ENCODE results near the gene LMO1. TPM values are rescaled to one million over a fixed set of nuclear protein-coding genes. Genes with fewer than 3 reads are reported as not detected.

Gene LMO1
- total and polyA plus RNA-seq, 10 of the 15 experiments (the other 5 are each of a cell fraction or from before 2014, with no cell fraction given): not detected

GRCh38 chr11:8228231-8228630 is 35.4 kb downstream of the LMO1 start:
- Histone ChIP-seq H3K36me3 (ENCODE audit: control insufficient read depth in 2 of 2, insufficient read depth in 2 of 2, low read length in 1 of 2) (no peaks in the 10 kb centered on the region), H3K4me2 (ENCODE audit: control insufficient read depth, insufficient read depth) (no peak overlapping the region), H3K27ac (ENCODE audit: control insufficient read depth, insufficient read depth) (no peak overlapping the region), H3K4me3 (no peak overlapping the region), H2AFZ (ENCODE audit: control insufficient read depth, low read depth, low read length) (no peak overlapping the region), H3K79me2 (ENCODE audit: control insufficient read depth, insufficient read depth, low read length) (no peaks in the 10 kb centered on the region), H3K9me3 (replicated peaks; ENCODE audit: control insufficient read depth, insufficient read depth, low read length) (no peaks in the 10 kb centered on the region), H3K27me3 (replicated peaks in 1 of 2; ENCODE audit: control insufficient read depth in 2 of 2, insufficient read depth in 2 of 2, low read length in 1 of 2) (no peaks in the 10 kb centered on the region), H4K20me1 (ENCODE audit: control insufficient read depth, insufficient read depth) (no peaks in the 10 kb centered on the region), H3K4me1 (ENCODE audit: control insufficient read depth, insufficient read depth, low read length) (no peaks in the 10 kb centered on the region; the same call in 1 of the 2 replicates), H3K9ac (ENCODE audit: control insufficient read depth, insufficient read depth, low read length) (no peak overlapping the region)
- ChIA-PET CTCF (interaction anchor here (0.6 to 3.8 kb wide), 8 partner anchors 8 to 376 kb away, joined by 3 to 26 read pairs (median 4); partner anchors contain the start of gene LMO1), SMC1A (ENCODE audit: uncharacterized antibody, unreplicated experiment) (interaction anchor here (0.8 to 3.6 kb wide), 3 partner anchors 13 to 337 kb away, joined by 3 to 29 read pairs (median 3); no protein-coding TSS in a partner anchor), RAD21 (ENCODE audit: unreplicated experiment) (interaction anchor here (0.8 to 3.3 kb wide), 2 partner anchors 35 to 339 kb away, joined by 3 to 19 read pairs; partner anchors contain the start of gene LMO1), POLR2A (no interaction called here)
- no peak for FAIRE-seq
- no TSS peak for BruUV-seq (replicated peaks)
- in situ Hi-C loops (cut with MboI): loop anchor here (5.0 kb wide), 1 partner anchor 339 kb away; no protein-coding TSS in a partner anchor
- TF ChIP-seq HCFC1 (IDR thresholded peaks at IDR 0.05; ENCODE audit: low read length): no peak
- no peak for TF ChIP-seq BACH1 (IDR thresholded peaks at IDR 0.05; ENCODE audit: borderline replicate concordance)
- TF ChIP-seq, protein P1, sequence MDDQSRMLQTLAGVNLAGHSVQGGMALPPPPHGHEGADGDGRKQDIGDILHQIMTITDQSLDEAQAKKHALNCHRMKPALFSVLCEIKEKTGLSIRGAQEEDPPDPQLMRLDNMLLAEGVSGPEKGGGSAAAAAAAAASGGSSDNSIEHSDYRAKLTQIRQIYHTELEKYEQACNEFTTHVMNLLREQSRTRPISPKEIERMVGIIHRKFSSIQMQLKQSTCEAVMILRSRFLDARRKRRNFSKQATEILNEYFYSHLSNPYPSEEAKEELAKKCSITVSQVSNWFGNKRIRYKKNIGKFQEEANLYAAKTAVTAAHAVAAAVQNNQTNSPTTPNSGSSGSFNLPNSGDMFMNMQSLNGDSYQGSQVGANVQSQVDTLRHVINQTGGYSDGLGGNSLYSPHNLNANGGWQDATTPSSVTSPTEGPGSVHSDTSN (IDR thresholded peaks at IDR 0.05; ENCODE audit: insufficient replicate concordance, low read depth, low read length): no peak
- TF ChIP-seq MEF2B (IDR thresholded peaks at IDR 0.05; ENCODE audit: partially characterized antibody, poor library complexity, severe bottlenecking): no peak
- WGBS (ENCODE audit: insufficient coverage, insufficient replicate concordance, low lambda C conversion rate, missing lambda C conversion rate): 32% methylated on average over 7 of the region's 7 CpGs
- no peak for DNase-seq (ENCODE audit: low read depth, low spot score)
- ATAC-seq: no peak
- intact Hi-C loops (cut with micrococcal nuclease; ENCODE audit: unreplicated experiment): loop anchor here (10.0 kb wide), 2 partner anchors 377 to 727 kb away; no protein-coding TSS in a partner anchor

Data from GM12878 (cell line).